ENCODE data around the gene IGF1R.

The IGF1R gene

GRCh38 chr15:98884894-98885293 is 236.6 kb downstream of the IGF1R start:
- no peak for DNase-seq (ENCODE audit: low read depth in 2 of 2)

- no peak for DNase-seq (ENCODE audit: low read depth in 2 of 2)
Observed at GRCh38 chr15:98887976-98888375, 239.6 kb downstream of the IGF1R start.

DNA sequence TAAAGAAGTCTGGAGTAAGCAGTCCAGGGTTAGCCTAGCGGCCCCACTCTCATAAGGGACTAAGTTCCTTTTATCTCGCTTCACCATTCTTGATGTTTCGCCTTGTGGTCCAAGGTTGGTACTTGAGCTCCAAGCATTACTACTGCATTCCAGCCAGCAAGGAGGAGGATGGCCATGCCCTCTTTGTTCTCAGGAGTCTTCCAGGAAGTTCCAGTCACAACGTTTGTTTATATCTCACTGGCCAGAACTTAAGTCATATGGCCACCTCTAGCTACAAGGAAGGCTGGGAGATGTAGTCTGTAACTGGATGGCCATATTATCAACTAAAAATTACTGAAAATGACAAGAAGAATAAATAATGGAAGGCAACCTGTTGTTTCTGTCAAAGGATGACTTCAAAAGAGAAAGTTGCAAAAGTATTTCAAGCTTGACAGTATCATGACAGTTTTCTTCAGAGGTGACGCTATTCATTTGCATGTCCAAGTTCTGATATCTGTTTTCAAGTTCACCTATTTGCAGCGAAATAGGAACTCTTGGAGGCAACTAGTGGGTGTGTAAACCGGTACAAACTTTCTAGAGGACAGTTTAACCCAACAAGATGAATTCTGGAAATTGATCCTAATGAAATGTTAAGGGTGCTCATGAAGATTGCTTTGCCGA is 240.6 kb downstream of the IGF1R start:
- DNase-seq (ENCODE audit: low read depth in 2 of 2) = no peak

GRCh38 chr15:98889930-98890695 is 241.8 kb downstream of the IGF1R start:
- no peak for DNase-seq (ENCODE audit: low read depth in 2 of 2)

- DNase-seq (ENCODE audit: low read depth in 2 of 2) = no peak
Observed at GRCh38 chr15:98891301-98891700, 243.0 kb downstream of the IGF1R start.

DNA sequence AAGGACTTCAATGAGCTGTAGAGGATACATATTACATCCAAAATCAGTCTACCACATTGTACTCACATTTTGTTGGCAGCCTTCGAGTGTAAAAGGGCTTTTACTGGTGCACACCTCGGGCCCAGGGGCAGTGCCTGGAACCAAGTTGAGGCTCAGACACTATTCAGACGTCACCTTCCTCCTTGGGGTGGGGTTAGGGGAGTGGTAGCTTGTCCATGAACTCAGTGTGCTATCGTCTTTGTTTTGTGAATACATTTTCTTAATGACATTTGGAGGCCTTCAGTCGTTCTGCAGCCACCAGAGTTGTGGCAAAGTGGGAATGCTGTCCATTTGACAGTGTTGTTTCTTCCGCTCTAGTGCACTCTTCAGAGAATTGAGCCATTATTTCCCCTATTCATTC is 245.1 kb downstream of the IGF1R start:
- DNase-seq (ENCODE audit: low read depth in 2 of 2) = no peak

GRCh38 chr15:98894312-98894711 is 246.0 kb downstream of the IGF1R start:
- no peak for DNase-seq (ENCODE audit: low read depth in 2 of 2)

DNA sequence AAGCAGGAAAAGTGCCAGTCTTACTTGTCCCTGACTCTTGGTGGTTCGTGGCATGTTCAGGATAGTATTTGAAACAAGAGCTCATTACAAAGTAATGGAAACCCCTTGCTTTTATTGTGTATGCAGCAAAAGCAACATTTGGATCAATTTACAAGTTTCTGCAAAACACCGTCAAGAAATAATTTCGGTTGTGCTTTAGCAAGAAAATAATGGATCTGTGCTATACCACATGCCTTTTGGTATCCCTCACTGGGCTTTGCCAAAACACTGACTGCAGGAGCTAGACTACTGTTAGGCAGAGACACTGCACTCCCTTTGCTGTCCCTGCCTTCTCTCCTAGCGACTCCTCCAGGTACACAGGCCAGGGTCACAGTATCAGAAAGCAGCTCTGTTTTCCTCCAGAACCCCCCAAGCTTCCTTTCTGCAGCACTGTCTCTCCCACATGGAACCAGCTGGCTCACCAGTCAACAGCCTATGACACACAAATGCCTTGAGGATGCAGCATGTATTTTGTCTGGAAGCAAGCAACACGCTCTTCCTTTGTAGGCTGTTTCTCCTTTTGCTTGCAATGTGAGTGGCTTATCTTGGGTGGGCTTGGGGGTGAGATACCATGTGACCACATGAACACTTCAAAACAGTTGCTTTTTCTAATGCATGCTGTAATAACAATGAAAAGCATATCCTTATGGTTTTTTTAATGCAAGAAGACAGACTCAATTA is 247.8 kb downstream of the IGF1R start:
- no peak for DNase-seq (ENCODE audit: low read depth in 2 of 2)

DNA sequence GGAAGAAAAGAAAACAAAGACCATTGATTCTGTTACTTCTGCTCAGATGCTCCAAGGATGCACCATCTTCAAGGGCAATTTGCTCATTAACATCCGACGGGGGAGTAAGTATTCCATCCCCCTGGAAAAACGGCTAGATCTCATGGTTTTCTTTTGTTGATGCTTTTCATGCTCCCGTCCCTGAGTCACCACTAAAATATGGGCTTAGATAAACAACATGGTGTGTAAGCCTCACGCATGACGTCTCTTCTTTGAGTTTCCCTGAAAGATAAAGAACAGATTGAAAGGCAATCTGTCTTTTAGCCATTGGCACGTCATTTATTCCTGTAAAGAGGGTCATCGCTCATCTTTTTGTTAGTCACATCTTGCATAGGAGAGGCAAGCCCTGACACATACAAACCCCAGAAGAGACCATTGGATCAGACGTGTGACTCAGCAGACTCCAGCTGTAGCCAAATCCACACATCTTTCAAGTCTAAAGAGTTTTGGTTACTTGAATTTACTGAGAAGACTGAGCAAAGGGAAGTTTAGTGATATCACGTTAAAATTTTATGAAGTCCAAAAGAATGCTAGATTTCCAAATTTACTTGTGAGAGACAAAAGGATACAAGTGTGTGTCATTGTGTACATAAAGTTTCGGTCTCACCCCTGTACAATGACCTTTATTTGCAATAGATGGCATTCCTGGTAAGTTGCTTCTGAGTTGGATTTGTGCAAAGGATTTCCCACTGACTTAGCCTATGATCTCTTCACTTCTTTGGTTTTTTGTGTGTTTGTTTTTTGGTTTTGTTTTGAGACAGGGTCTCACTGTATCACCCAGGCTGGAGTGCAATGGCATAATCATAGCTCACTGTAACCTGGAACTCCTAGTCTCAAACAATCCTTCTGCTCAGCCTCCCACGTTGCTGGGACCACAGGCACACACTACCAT is 248.7 kb downstream of the IGF1R start:
- no peak for DNase-seq (ENCODE audit: low read depth in 2 of 2)

DNA sequence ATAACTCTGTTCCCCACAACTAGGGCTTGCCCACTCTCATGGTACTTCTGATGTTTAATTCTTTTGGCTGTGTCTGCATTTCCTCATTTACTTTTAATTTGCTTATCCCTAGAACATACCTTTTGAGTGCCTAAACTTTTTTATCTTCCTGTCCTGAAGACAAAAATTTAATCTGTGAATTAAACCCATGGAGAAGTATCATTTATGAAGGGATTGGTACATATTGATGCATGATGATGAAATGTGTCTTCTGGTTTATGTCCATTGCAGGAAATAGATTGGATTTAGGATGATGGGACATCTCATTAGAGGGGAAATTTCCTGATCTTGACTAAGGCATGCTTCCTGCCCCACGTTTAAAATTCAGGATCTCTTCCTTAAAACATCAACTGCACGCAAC is 249.8 kb downstream of the IGF1R start:
- no peak for DNase-seq (ENCODE audit: low read depth in 2 of 2)

DNA sequence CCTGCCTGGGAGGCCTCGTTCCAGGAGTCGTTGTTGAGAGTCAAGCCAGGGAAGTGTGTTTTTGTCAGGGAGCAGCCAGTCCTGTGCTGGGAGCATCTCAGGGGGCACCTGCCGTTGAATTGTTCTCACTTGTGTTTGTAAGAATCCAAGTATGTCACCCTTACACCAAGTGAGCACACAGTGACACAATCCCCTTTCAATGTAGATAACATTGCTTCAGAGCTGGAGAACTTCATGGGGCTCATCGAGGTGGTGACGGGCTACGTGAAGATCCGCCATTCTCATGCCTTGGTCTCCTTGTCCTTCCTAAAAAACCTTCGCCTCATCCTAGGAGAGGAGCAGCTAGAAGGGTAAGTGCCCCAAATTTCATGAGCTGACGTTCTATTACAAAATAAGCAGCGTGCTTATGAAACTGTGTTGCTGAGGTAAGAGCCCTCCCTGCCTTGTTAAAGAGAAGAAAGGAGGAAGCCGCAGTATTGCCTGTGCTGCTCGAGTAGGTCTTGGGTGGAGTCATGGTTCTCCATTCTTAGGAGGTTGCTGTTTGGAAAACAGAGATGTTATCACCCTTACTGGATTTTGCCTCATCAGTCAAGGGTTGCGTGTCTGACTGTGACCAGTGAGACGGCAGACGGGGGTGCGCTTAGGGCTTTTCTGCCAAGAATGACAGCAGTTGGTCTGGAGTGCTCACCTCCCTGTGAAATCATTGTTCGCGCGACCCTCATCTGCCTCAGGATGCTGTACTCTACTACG is 251.1 kb downstream of the IGF1R start:
- no peak for DNase-seq (ENCODE audit: low read depth in 2 of 2)

GRCh38 chr15:98900356-98900755 is 252.0 kb downstream of the IGF1R start:
- no peak for DNase-seq (ENCODE audit: low read depth in 2 of 2)

- DNase-seq (ENCODE audit: low read depth in 2 of 2) = no peak
Observed at GRCh38 chr15:98901434-98902072, 253.2 kb downstream of the IGF1R start.

DNA sequence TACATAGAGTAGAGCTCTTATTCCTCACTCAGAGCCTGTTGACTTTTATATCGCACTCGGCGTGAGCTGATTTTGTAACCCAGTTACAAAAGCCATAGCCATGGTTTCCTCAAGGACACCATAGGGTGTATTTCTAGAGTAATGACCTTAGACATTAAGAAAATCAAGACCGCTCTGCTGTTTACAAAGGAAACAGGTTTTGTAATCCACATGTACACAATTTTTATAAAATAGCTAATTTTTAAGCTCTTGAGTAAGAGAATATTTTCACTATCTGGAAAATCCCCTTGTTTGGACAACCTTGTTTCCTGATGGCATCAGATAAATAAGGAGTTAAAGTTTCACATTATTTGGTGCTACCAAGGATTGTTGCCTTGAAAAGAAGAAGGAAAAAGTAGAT is 254.6 kb downstream of the IGF1R start:
- DNase-seq (ENCODE audit: low read depth in 2 of 2) = no peak

DNA sequence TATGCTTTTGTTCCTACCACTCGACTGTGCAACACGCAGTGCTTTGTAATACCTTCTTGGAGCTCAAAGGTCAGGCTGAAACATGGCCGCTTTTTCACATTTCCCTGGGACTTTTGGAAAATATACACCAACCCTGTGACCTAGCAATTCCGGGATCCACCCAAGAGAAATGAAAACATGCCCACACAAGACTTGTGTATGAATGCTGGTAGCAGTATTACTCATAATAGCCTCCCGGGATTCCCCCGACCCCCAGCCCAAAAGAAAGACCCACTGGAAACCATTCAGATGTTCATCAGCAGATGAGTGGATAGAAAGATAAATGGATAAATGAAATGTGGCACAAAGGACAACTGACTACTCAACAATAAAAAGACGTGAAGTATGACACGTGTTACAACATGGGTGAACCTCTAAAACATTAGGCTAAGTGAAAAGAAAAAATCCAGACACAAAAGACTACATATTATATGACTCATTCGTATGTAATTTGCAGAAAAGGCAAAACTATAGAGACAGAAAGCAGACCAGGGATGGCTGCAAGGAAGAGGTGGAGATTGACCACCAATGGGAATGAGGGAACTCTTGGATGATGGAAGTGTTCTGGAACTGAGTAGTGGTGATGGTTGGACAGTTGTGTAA is 255.2 kb downstream of the IGF1R start:
- DNase-seq (ENCODE audit: low read depth in 2 of 2) = no peak

DNA sequence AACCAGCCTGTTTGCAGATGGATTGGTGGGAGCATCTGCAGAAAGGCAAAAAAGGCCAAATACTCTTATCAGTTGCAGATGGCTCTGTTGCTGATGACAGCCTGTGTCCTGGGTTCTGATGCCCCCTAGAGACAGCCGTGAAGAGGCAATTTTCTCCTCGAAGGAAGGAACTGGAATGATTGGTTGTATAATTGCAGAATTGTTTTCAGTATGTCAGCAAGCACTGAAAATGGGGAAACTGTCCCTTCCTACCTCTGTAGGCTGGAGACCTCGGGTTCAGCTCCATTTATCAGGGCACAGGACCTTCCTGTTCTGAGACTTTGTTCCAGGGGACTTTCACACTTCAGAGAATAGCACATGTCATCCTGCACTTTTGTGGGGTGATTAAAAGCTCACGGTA is 256.2 kb downstream of the IGF1R start:
- no peak for DNase-seq (ENCODE audit: low read depth in 2 of 2)

GRCh38 chr15:98905963-98906711 is 257.8 kb downstream of the IGF1R start:
- DNase-seq (ENCODE audit: low read depth in 2 of 2) = no peak

GRCh38 chr15:98906712-98907083 is 258.4 kb downstream of the IGF1R start:
- no peak for DNase-seq (ENCODE audit: low read depth in 2 of 2)

DNA sequence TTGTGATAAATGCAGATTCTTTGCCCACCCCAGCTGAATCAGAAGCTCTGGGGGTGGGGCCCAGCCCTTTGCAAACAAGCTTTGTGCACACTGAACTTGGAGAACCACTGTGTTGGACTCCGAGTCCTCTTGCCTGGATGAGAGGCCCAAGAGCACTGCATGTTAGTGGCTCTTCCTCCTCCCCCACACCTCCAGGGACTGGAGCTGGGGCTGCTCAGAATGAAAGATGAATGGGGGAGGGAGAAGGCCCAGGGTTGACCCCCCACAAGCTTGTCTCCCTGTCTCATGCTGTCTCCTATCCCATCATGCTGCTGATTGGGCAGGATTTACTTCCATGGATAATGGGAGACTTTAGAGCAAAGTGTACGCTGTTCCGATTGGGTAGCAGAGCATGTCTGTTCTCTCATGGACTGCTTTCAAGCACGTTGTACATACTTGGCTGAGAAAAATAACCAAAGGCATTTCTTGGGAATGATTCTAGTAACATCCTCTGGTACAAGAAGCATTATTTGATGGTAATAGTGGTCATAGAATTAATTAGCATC is 259.7 kb downstream of the IGF1R start:
- no peak for DNase-seq (ENCODE audit: low read depth in 2 of 2)

Measured in stimulated activated CD4-positive, alpha-beta T cell treated with anti-CD3 and anti-CD28 coated beads, Interleukin-1b, Interleukin-23, amount 100 ng/mL, for 1 hour (primary cell).